ENCODE results near the gene RPS21. TPM values are rescaled to one million over a fixed set of nuclear protein-coding genes. Genes with fewer than 3 reads are reported as not detected.

Gene RPS21
- total RNA-seq, 1 donor from 2014 or later: 1,160 TPM

GRCh38 chr20:62392077-62392418, 5.1 kb downstream of the RPS21 start:
- TF ChIP-seq CTCF (IDR thresholded peaks at IDR 0.05; ENCODE audit: unreplicated experiment): no peak
- Mint-ChIP-seq H3K36me3 (ENCODE audit: insufficient read depth) (peaks cover 9% of the 10 kb centered on the region), H3K4me3 (ENCODE audit: low read depth) (no peak overlapping the region), H3K27ac (no peak overlapping the region), H3K9me3 (ENCODE audit: low read depth) (no peaks in the 10 kb centered on the region), H3K27me3 (no peaks in the 10 kb centered on the region), H3K4me1 (ENCODE audit: low read depth) (peaks cover 7% of the 10 kb centered on the region)
- DNase-seq (ENCODE audit: low spot score, unreplicated experiment): no peak

- H3K4me3 Mint-ChIP-seq (ENCODE audit: low read depth): no peak overlapping the region
- H3K27me3 Mint-ChIP-seq: no peaks in the 10 kb centered on the region
- TF ChIP-seq CTCF (IDR thresholded peaks at IDR 0.05; ENCODE audit: unreplicated experiment): no peak
- H3K9me3 Mint-ChIP-seq (ENCODE audit: low read depth): no peaks in the 10 kb centered on the region
- peaks cover 9% of the 10 kb centered on the region for H3K36me3 Mint-ChIP-seq (ENCODE audit: insufficient read depth)
- DNase-seq (ENCODE audit: low spot score, unreplicated experiment): no peak
- peaks cover 3% of the 10 kb centered on the region for H3K4me1 Mint-ChIP-seq (ENCODE audit: low read depth)
- H3K27ac Mint-ChIP-seq: no peak overlapping the region
Observed at GRCh38 chr20:62392621-62393334, 5.9 kb downstream of the RPS21 start.

GRCh38 chr20:62393335-62393665, 6.4 kb downstream of the RPS21 start:
- no peak for DNase-seq (ENCODE audit: low spot score, unreplicated experiment)
- H3K27me3 Mint-ChIP-seq: no peaks in the 10 kb centered on the region
- no peak overlapping the region for H3K27ac Mint-ChIP-seq
- no peak overlapping the region for H3K4me3 Mint-ChIP-seq (ENCODE audit: low read depth)
- no peaks in the 10 kb centered on the region for H3K4me1 Mint-ChIP-seq (ENCODE audit: low read depth)
- no peak for TF ChIP-seq CTCF (IDR thresholded peaks at IDR 0.05; ENCODE audit: unreplicated experiment)
- H3K9me3 Mint-ChIP-seq (ENCODE audit: low read depth): no peaks in the 10 kb centered on the region
- H3K36me3 Mint-ChIP-seq (ENCODE audit: insufficient read depth): peaks cover 8% of the 10 kb centered on the region

- no peaks in the 10 kb centered on the region for H3K9me3 Mint-ChIP-seq (ENCODE audit: low read depth)
- DNase-seq (ENCODE audit: low spot score, unreplicated experiment): no peak
- H3K27me3 Mint-ChIP-seq: no peaks in the 10 kb centered on the region
- no peak overlapping the region for H3K4me3 Mint-ChIP-seq (ENCODE audit: low read depth)
- peaks cover 4% of the 10 kb centered on the region for H3K36me3 Mint-ChIP-seq (ENCODE audit: insufficient read depth)
- H3K4me1 Mint-ChIP-seq (ENCODE audit: low read depth): no peaks in the 10 kb centered on the region
- H3K27ac Mint-ChIP-seq: no peak overlapping the region
- TF ChIP-seq CTCF (IDR thresholded peaks at IDR 0.05; ENCODE audit: unreplicated experiment): no peak
Observed at GRCh38 chr20:62393830-62394229, 6.9 kb downstream of the RPS21 start.

- DNase-seq (ENCODE audit: low spot score, unreplicated experiment): no peak
- Mint-ChIP-seq H3K9me3 (ENCODE audit: low read depth) (no peaks in the 10 kb centered on the region), H3K4me1 (ENCODE audit: low read depth) (no peaks in the 10 kb centered on the region), H3K36me3 (ENCODE audit: insufficient read depth) (peaks cover 3% of the 10 kb centered on the region), H3K27me3 (no peaks in the 10 kb centered on the region), H3K27ac (no peak overlapping the region), H3K4me3 (ENCODE audit: low read depth) (no peak overlapping the region)
- TF ChIP-seq CTCF (IDR thresholded peaks at IDR 0.05; ENCODE audit: unreplicated experiment): no peak
Observed at GRCh38 chr20:62394248-62395245, 7.6 kb downstream of the RPS21 start.

Measured in progenitor cell of endocrine pancreas (in vitro differentiated cells).